T-helper 17 cell (primary cell): Measurements from ENCODE around the gene TNFSF8. TPM values are rescaled to one million over a fixed set of nuclear protein-coding genes. Genes with fewer than 3 reads are reported as not detected.

Experiments
- ATAC-seq: fragments of 150-1000 bp; cut with Tn5 transposase; 2 replicates; pipeline ENCODE4 v1.10.0; 2021; ENCODE audit warnings: mild to moderate bottlenecking, moderate library complexity
- DNase-seq, 3 donors: peaks; one replicate each; pipeline versions ENCODE4 v3.0.0 to v3.0.0-alpha.2; 2020 to 2021
- H3K9me3 ChIP-seq: one replicate; pipeline ENCODE4 v1.7.0; 2013; ENCODE audit warnings: low read length, mild to moderate bottlenecking; ENCODE audit not compliant: control insufficient read depth, poor library complexity, severe bottlenecking
- H3K27ac Mint-ChIP-seq: one replicate; pipeline ENCODE4 v1.8.0; 2022; ENCODE audit warnings: mild to moderate bottlenecking, moderate library complexity, mixed read lengths
- H3K27me3 Mint-ChIP-seq: one replicate; pipeline ENCODE4 v1.8.0; 2022; ENCODE audit warnings: mixed read lengths
- H3K36me3 Mint-ChIP-seq: one replicate; pipeline ENCODE4 v1.8.0; 2022; ENCODE audit warnings: low read depth, mixed read lengths
- H3K4me1 Mint-ChIP-seq: one replicate; pipeline ENCODE4 v1.8.0; 2022; ENCODE audit warnings: mild to moderate bottlenecking, mixed read lengths
- H3K4me3 Mint-ChIP-seq: one replicate; pipeline ENCODE4 v1.8.0; 2022; ENCODE audit warnings: mild to moderate bottlenecking, moderate library complexity, mixed read lengths
- total RNA-seq, 4 donors: library from RNA in 2 of 4; stranded (reverse) in 2 of 4; gene quantifications; one replicate each; pipeline ENCODE4 v1.2.3 and lab custom pipeline; 2022 to 2026

Gene TNFSF8
- total RNA-seq, 2 donors from 2014 or later: 45.7 to 47.6 TPM

DNA sequence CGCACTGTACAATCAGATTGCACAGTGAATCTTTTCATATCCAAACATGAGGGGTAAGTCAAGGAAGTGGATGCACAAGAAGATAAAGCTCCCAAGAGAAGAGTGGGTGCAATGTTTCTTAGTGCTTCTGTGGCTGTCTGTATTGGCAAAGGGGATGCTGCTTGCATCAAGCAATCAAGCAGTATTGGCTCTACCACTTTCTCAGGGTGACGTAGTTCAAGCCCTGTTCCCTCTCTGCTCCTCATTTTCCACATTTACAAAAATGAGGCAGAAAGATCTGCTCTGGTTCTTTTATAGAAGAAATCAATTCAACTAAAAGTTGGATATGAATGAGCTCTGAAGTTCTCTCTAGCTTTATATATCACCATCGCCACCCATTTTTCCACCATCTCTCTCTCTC, 2.3 kb downstream of the TNFSF8 start:
- peak overlapping the region; percentile 100 for H3K27ac Mint-ChIP-seq
- no peaks in the 10 kb centered on the region for H3K27me3 Mint-ChIP-seq
- H3K4me1 Mint-ChIP-seq: peaks cover 59% of the 10 kb centered on the region
- ATAC-seq (no peak), DNase-seq (no peak)
- peak overlapping the region; percentile 97 for H3K4me3 Mint-ChIP-seq
- no peaks in the 10 kb centered on the region for H3K9me3 ChIP-seq
- H3K36me3 Mint-ChIP-seq: peaks cover 11% of the 10 kb centered on the region

GRCh38 chr9:114925672-114926071, 4.7 kb downstream of the TNFSF8 start:
- H3K9me3 ChIP-seq: no peaks in the 10 kb centered on the region
- peaks cover 9% of the 10 kb centered on the region for H3K36me3 Mint-ChIP-seq
- no peak for DNase-seq
- no peak for ATAC-seq
- peaks cover 61% of the 10 kb centered on the region for H3K4me1 Mint-ChIP-seq
- H3K4me3 Mint-ChIP-seq: peak overlapping the region; percentile 82
- H3K27me3 Mint-ChIP-seq: no peaks in the 10 kb centered on the region
- peak overlapping the region; percentile 100 for H3K27ac Mint-ChIP-seq

GRCh38 chr9:114925039-114925438, 5.4 kb downstream of the TNFSF8 start:
- peak overlapping the region; percentile 79 for H3K4me3 Mint-ChIP-seq
- peak overlapping the region; percentile 90 for H3K27ac Mint-ChIP-seq
- no peaks in the 10 kb centered on the region for H3K27me3 Mint-ChIP-seq
- H3K36me3 Mint-ChIP-seq: peaks cover 6% of the 10 kb centered on the region
- H3K9me3 ChIP-seq: no peaks in the 10 kb centered on the region
- DNase-seq (no peak), ATAC-seq (no peak)
- H3K4me1 Mint-ChIP-seq: peaks cover 55% of the 10 kb centered on the region

GRCh38 chr9:114924327-114924726, 6.1 kb downstream of the TNFSF8 start:
- Mint-ChIP-seq H3K36me3 (peaks cover 3% of the 10 kb centered on the region), H3K4me3 (peak overlapping the region; percentile 79), H3K4me1 (peaks cover 58% of the 10 kb centered on the region), H3K27ac (peak overlapping the region; percentile 90), H3K27me3 (no peaks in the 10 kb centered on the region)
- DNase-seq (no peak), ATAC-seq (no peak)
- H3K9me3 ChIP-seq: no peaks in the 10 kb centered on the region

- Mint-ChIP-seq H3K4me1 (peaks cover 57% of the 10 kb centered on the region), H3K27me3 (no peaks in the 10 kb centered on the region), H3K27ac (peak overlapping the region; percentile 78)
Measured at GRCh38 chr9:114923918-114924317, 6.5 kb downstream of the TNFSF8 start.

GRCh38 chr9:114921171-114921570, 9.2 kb downstream of the TNFSF8 start:
- H3K4me1 Mint-ChIP-seq: peaks cover 55% of the 10 kb centered on the region
- peak overlapping the region; percentile 89 for H3K27ac Mint-ChIP-seq
- H3K27me3 Mint-ChIP-seq: no peaks in the 10 kb centered on the region
- H3K4me3 Mint-ChIP-seq: peak overlapping the region; percentile 66
- peaks cover 9% of the 10 kb centered on the region for H3K36me3 Mint-ChIP-seq
- no peaks in the 10 kb centered on the region for H3K9me3 ChIP-seq
- DNase-seq: no peak
- no peak for ATAC-seq

More at GRCh38 chr9:114923918-114924317, 6.5 kb downstream of the TNFSF8 start:
- ATAC-seq (no peak), DNase-seq (no peak)
- H3K4me3 Mint-ChIP-seq: peak overlapping the region; percentile 43
- peaks cover 3% of the 10 kb centered on the region for H3K36me3 Mint-ChIP-seq
- H3K9me3 ChIP-seq: no peaks in the 10 kb centered on the region

GRCh38 chr9:114919611-114920010, 10.8 kb downstream of the TNFSF8 start:
- Mint-ChIP-seq H3K4me1 (peaks cover 51% of the 10 kb centered on the region), H3K27me3 (no peaks in the 10 kb centered on the region), H3K4me3 (peak overlapping the region; percentile 75), H3K27ac (peak overlapping the region; percentile 89), H3K36me3 (peaks cover 9% of the 10 kb centered on the region)
- no peaks in the 10 kb centered on the region for H3K9me3 ChIP-seq
- ATAC-seq (peak; percentile 56), DNase-seq (no peak)

DNA sequence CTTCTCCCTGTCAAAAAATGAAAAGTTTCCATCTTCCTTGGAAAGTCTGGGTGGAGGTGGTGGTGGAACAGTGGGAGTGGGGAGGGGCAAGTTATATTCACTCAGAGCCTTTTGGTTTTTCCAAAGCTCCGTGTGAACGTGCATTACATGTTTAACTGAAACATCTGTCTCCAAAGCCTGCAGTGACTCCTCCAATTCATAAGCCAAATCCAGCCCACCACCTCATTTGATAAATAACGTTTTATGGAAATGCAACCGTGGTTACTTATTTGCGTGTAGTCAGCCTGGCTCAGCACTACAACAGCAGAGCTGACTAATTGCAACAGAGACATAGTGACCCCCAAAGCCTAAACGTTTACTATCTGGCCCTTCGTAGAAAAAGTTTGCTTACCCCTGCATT, 13.9 kb downstream of the TNFSF8 start:
- H3K4me3 Mint-ChIP-seq: no peak overlapping the region
- DNase-seq (no peak), ATAC-seq (no peak)
- peaks cover 13% of the 10 kb centered on the region for H3K36me3 Mint-ChIP-seq
- no peaks in the 10 kb centered on the region for H3K9me3 ChIP-seq
- peak overlapping the region; percentile 89 for H3K27ac Mint-ChIP-seq
- H3K27me3 Mint-ChIP-seq: no peaks in the 10 kb centered on the region
- peaks cover 45% of the 10 kb centered on the region for H3K4me1 Mint-ChIP-seq

- Mint-ChIP-seq H3K36me3 (peaks cover 14% of the 10 kb centered on the region), H3K27ac (peak overlapping the region; percentile 80), H3K27me3 (no peaks in the 10 kb centered on the region), H3K4me1 (peaks cover 49% of the 10 kb centered on the region), H3K4me3 (peak overlapping the region; percentile 8)
- ATAC-seq: no peak
- H3K9me3 ChIP-seq: no peaks in the 10 kb centered on the region
- no peak for DNase-seq
Measured at GRCh38 chr9:114914139-114914538, 16.3 kb downstream of the TNFSF8 start.

- Mint-ChIP-seq H3K4me1 (peaks cover 54% of the 10 kb centered on the region), H3K27me3 (no peaks in the 10 kb centered on the region), H3K4me3 (peak overlapping the region; percentile 8), H3K27ac (peak overlapping the region; percentile 80), H3K36me3 (peaks cover 14% of the 10 kb centered on the region)
- no peaks in the 10 kb centered on the region for H3K9me3 ChIP-seq
- ATAC-seq: no peak
- DNase-seq: no peak
Measured at GRCh38 chr9:114913656-114914055, 16.7 kb downstream of the TNFSF8 start.

GRCh38 chr9:114913217-114913616, 17.2 kb downstream of the TNFSF8 start:
- peaks cover 58% of the 10 kb centered on the region for H3K4me1 Mint-ChIP-seq
- no peaks in the 10 kb centered on the region for H3K27me3 Mint-ChIP-seq
- peak overlapping the region; percentile 80 for H3K27ac Mint-ChIP-seq

DNA sequence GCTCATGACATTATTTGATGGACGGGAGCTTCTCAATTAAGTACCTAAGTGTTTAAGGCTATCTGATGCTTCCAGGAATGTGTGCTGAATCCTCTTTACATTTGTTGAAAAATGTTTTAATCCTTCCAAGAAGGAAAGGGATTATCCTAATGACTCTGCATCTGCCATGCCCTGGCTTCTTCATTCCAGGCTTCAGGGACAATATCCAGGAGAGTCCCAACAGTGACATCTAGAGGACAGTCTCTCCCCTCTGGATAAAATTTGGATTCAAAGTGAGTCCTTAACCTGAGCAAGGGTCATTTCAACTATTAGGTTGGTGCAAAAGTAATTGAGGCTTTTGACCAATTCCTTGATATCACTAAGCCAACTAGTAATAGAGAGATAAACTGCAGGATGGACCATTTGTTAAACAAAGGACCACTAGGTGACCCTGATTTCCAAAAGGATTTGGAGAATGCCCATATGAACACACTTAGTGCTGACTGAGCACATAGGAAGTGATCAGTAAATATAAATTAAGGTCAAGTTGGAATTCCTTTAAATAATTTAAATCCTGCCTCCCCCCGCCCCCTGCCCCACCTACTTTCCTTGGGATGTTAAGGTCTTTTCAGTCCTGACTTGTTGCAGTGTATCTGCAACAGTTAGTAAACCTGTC, 19.1 kb downstream of the TNFSF8 start:
- ATAC-seq: no peak
- H3K9me3 ChIP-seq: no peaks in the 10 kb centered on the region
- Mint-ChIP-seq H3K36me3 (peaks cover 6% of the 10 kb centered on the region), H3K4me1 (peaks cover 61% of the 10 kb centered on the region), H3K4me3 (no peak overlapping the region), H3K27ac (peak overlapping the region; percentile 80), H3K27me3 (no peaks in the 10 kb centered on the region)
- no peak for DNase-seq

More at GRCh38 chr9:114913217-114913616, 17.2 kb downstream of the TNFSF8 start:
- DNase-seq: no peak
- no peak overlapping the region for H3K4me3 Mint-ChIP-seq
- peaks cover 14% of the 10 kb centered on the region for H3K36me3 Mint-ChIP-seq
- no peak for ATAC-seq
- no peaks in the 10 kb centered on the region for H3K9me3 ChIP-seq

DNA sequence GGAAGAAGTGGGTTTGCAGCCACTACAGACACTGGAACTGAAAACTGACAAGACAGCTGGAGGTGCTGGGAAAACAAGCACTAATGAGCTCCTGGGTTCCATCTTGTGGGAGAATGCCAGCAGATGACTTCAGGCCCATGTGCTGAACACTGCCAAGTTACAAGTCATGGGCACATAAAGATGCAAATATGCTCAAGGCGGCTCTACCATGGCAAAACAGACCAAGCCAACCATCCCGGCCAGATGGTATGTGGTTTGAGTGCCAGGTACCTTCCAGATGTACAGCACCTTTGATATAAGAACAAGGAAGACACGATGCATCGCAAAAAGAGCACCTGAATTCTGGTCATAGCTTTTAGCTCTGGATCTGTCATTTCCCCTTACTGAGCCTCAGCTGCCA, 19.9 kb downstream of the TNFSF8 start:
- H3K36me3 Mint-ChIP-seq: peaks cover 6% of the 10 kb centered on the region
- no peak for ATAC-seq

GRCh38 chr9:114909661-114910060, 20.7 kb downstream of the TNFSF8 start:
- peaks cover 6% of the 10 kb centered on the region for H3K36me3 Mint-ChIP-seq
- no peaks in the 10 kb centered on the region for H3K27me3 Mint-ChIP-seq
- H3K4me1 Mint-ChIP-seq: peaks cover 60% of the 10 kb centered on the region
- H3K27ac Mint-ChIP-seq: peak overlapping the region; percentile 97
- peak; percentile 2 for ATAC-seq
- no peaks in the 10 kb centered on the region for H3K9me3 ChIP-seq
- peak overlapping the region; percentile 49 for H3K4me3 Mint-ChIP-seq
- no peak for DNase-seq

More for the DNA sequence above, 19.9 kb downstream of the TNFSF8 start:
- H3K27ac Mint-ChIP-seq: peak overlapping the region; percentile 97
- H3K9me3 ChIP-seq: no peaks in the 10 kb centered on the region
- H3K4me3 Mint-ChIP-seq: peak overlapping the region; percentile 58
- DNase-seq: no peak
- H3K4me1 Mint-ChIP-seq: peaks cover 62% of the 10 kb centered on the region
- H3K27me3 Mint-ChIP-seq: no peaks in the 10 kb centered on the region
